ENCODE measurements around the gene FCN2.

The FCN2 gene

GRCh38 chr9:134887686-134888602 is 7.3 kb downstream of the FCN2 start:
- DNase-seq (ENCODE audit: low read depth) = no peak

GRCh38 chr9:134888603-134889190 is 8.1 kb downstream of the FCN2 start:
- DNase-seq (ENCODE audit: low read depth) = no peak

More at GRCh38 chr9:134887686-134888602, 7.3 kb downstream of the FCN2 start:
- TF ChIP-seq CTCF (IDR thresholded peaks at IDR 0.05; ENCODE audit: low read length, missing control alignments) = no peak
- H3K4me3 ChIP-seq (replicated peaks; ENCODE audit: low read depth, low read length) = no peak overlapping the region

GRCh38 chr9:134889386-134890154 is 9.0 kb downstream of the FCN2 start:
- H3K4me3 ChIP-seq (replicated peaks; ENCODE audit: low read depth, low read length) = no peak overlapping the region
- TF ChIP-seq CTCF (IDR thresholded peaks at IDR 0.05; ENCODE audit: low read length, missing control alignments) = no peak
- no peak for DNase-seq (ENCODE audit: low read depth)

More at GRCh38 chr9:134888603-134889190, 8.1 kb downstream of the FCN2 start:
- no peak for TF ChIP-seq CTCF (IDR thresholded peaks at IDR 0.05; ENCODE audit: low read length, missing control alignments)
- H3K4me3 ChIP-seq (replicated peaks; ENCODE audit: low read depth, low read length) = no peak overlapping the region

- TF ChIP-seq CTCF (IDR thresholded peaks at IDR 0.05; ENCODE audit: low read length, missing control alignments) = no peak
- no peak overlapping the region for H3K4me3 ChIP-seq (replicated peaks; ENCODE audit: low read depth, low read length)
- DNase-seq (ENCODE audit: low read depth) = no peak
Observed at GRCh38 chr9:134890155-134890495, 9.5 kb downstream of the FCN2 start.

- TF ChIP-seq CTCF (IDR thresholded peaks at IDR 0.05; ENCODE audit: low read length, missing control alignments) = no peak
- DNase-seq (ENCODE audit: low read depth) = no peak
- H3K4me3 ChIP-seq (replicated peaks; ENCODE audit: low read depth, low read length) = no peak overlapping the region
Observed at GRCh38 chr9:134891053-134891452, 10.4 kb downstream of the FCN2 start.

GRCh38 chr9:134891713-134892112 is 11.1 kb downstream of the FCN2 start:
- TF ChIP-seq CTCF (IDR thresholded peaks at IDR 0.05; ENCODE audit: low read length, missing control alignments) = no peak
- no peak overlapping the region for H3K4me3 ChIP-seq (replicated peaks; ENCODE audit: low read depth, low read length)
- DNase-seq (ENCODE audit: low read depth) = no peak
